K562 (cell line): ENCODE measurements around the gene ADGRA3. TPM values are rescaled to one million over a fixed set of nuclear protein-coding genes. Genes with fewer than 3 reads are reported as not detected.

Source experiments
- ATAC-seq: fragments of 200-7000 bp; cut with Tn5 transposase; 3 replicates; pipeline ENCODE4 v1.9.1; 2020; ENCODE audit warnings: moderate library complexity
- BruUV-seq: library from RNA; stranded (reverse); fragments of 400-500 nt; replicated peaks from 2 replicates; lab custom pipeline; 2021; lab: Mats Ljungman, UMichigan
- CTCF ChIA-PET: fragments of 300-600 bp; formaldehyde crosslinking; extraction: SDS; loops from one replicate; lab custom pipeline; 2021; ENCODE audit warnings: low intra/inter-chr PET ratio; lab: Yijun Ruan, JAX
- POLR2A ChIA-PET: fragments of 300-600, 350-650 bp; sonication (Branson Sonifier 250); formaldehyde crosslinking; extraction: SDS; loops from one replicate; lab custom pipeline; 2021; ENCODE audit warnings: antibody characterized with exemption, inconsistent platforms; lab: Yijun Ruan, JAX
- DNase-seq, 4 experiments: peaks; one replicate each; pipeline versions ENCODE4 v3.0.0 to v3.0.0-alpha.2; 2011 to 2018; ENCODE audit warnings: low spot score in 3 of 4, mixed read lengths in 3 of 4; ENCODE audit errors: extremely low read depth in 1 of 4
- FAIRE-seq: peaks from 2 replicates; lab custom pipeline; 2011; peaks lifted over from hg19 to GRCh38; lab: Jason Lieb, UNC
- H2AFZ ChIP-seq: 2 replicates; pipeline ENCODE4 v1.6.0; 2011; ENCODE audit warnings: low read depth, low read length, control low read depth, inconsistent platforms
- H3K27ac ChIP-seq: fragments of 200-600 bp; 3 replicates; pipeline ENCODE4 v1.8.0; 2011; ENCODE audit warnings: low read depth, mild to moderate bottlenecking, control low read depth, inconsistent platforms, low read length, moderate library complexity, mixed read lengths; ENCODE audit errors: extremely low read depth
- H3K27me3 ChIP-seq, 2 experiments: fragments of 300-600 bp in 1 of 2; 2 replicates in 1 of 2; 3 replicates in 1 of 2; pipeline versions ENCODE4 v1.6.0 to v1.8.0; 2011; ENCODE audit warnings: inconsistent platforms in 2 of 2, low read length in 2 of 2, mild to moderate bottlenecking in 1 of 2, mixed read lengths in 1 of 2, moderate library complexity in 1 of 2; ENCODE audit not compliant: control insufficient read depth in 2 of 2, insufficient read depth in 2 of 2
- H3K36me3 ChIP-seq: fragments of 300-600 bp; 3 replicates; pipeline ENCODE4 v1.8.0; 2011; ENCODE audit warnings: mild to moderate bottlenecking, low read length, inconsistent platforms; ENCODE audit not compliant: control insufficient read depth, insufficient read depth
- H3K4me1 ChIP-seq, 2 experiments: fragments of 200-600 bp in 1 of 2; replicated peaks in 1 of 2; 2 replicates in 1 of 2; 3 replicates in 1 of 2; pipeline versions ENCODE4 v1.5.1 to v1.8.0; 2011; ENCODE audit warnings: inconsistent platforms in 2 of 2, low read length in 2 of 2, mild to moderate bottlenecking in 1 of 2, mixed read lengths in 1 of 2, moderate library complexity in 1 of 2; ENCODE audit not compliant: control insufficient read depth in 2 of 2, insufficient read depth in 2 of 2
- H3K4me2 ChIP-seq: 2 replicates; pipeline ENCODE4 v1.6.1; 2011; ENCODE audit warnings: low read length, control low read depth, inconsistent platforms, mixed read lengths; ENCODE audit not compliant: insufficient read depth
- H3K4me3 ChIP-seq: fragments of 200-600 bp; sonication (generic), shearing (Covaris generic); 2 replicates; pipeline ENCODE4 v1.5.1; 2016; ENCODE audit warnings: control low read depth, inconsistent platforms
- H3K79me2 ChIP-seq: fragments of 200-600 bp; 3 replicates; pipeline ENCODE4 v1.8.0; 2011; ENCODE audit warnings: low read length, inconsistent platforms; ENCODE audit not compliant: control insufficient read depth, insufficient read depth
- H3K9ac ChIP-seq, 2 experiments: 2 replicates each; pipeline versions ENCODE4 v1.6.0 to v1.6.1; 2011; ENCODE audit warnings: low read depth in 2 of 2, low read length in 2 of 2, control low read depth in 1 of 2, inconsistent platforms in 1 of 2, mild to moderate bottlenecking in 1 of 2, mixed read lengths in 1 of 2; ENCODE audit not compliant: insufficient read depth in 1 of 2
- H3K9me1 ChIP-seq: one replicate; pipeline ENCODE4 v1.6.0; 2011; ENCODE audit warnings: inconsistent platforms, mild to moderate bottlenecking, low read length, moderate library complexity; ENCODE audit not compliant: control insufficient read depth, insufficient read depth
- H3K9me3 ChIP-seq: replicated peaks from 2 replicates; pipeline ENCODE4 v1.5.1; 2011; ENCODE audit warnings: low read depth, low read length, inconsistent platforms; ENCODE audit not compliant: control insufficient read depth, insufficient read depth
- H4K20me1 ChIP-seq: replicated peaks from 2 replicates; pipeline ENCODE4 v1.6.1; 2011; ENCODE audit warnings: low read length, inconsistent platforms, mixed read lengths; ENCODE audit not compliant: control insufficient read depth, insufficient read depth
- E2F5 ChIP-seq: sonication (generic); formaldehyde crosslinking; IDR thresholded peaks from 2 replicates; pipeline ENCODE4 v1.8.0; 2022; ENCODE audit warnings: mild to moderate bottlenecking, missing genetic modification reagents
- KAT8 ChIP-seq: fragments of 450-650 bp; IDR thresholded peaks from 2 replicates; pipeline ENCODE4 v1.6.1; 2016; ENCODE audit warnings: low read depth, mild to moderate bottlenecking
- MEF2A ChIP-seq: IDR thresholded peaks from 2 replicates; pipeline ENCODE4 v1.6.1; 2011; ENCODE audit warnings: low read depth, mild to moderate bottlenecking, low read length, moderate library complexity; ENCODE audit not compliant: control insufficient read depth
- NFXL1 ChIP-seq: fragments of 450-650 bp; formaldehyde crosslinking; IDR thresholded peaks from 2 replicates; pipeline ENCODE4 v1.4.0; 2021; ENCODE audit warnings: mild to moderate bottlenecking
- SIN3A ChIP-seq, 2 experiments: fragments of 150-350 bp in 1 of 2; IDR thresholded peaks; 2 replicates each; pipeline ENCODE4 v1.6.1; 2011 to 2016; ENCODE audit warnings: borderline replicate concordance in 2 of 2, low read depth in 2 of 2, low read length in 2 of 2, mild to moderate bottlenecking in 2 of 2, moderate library complexity in 2 of 2; ENCODE audit not compliant: control insufficient read depth in 1 of 2
- SMAD3 ChIP-seq: fragments of 450-650 bp; formaldehyde crosslinking; conservative IDR thresholded peaks from 2 replicates; pipeline ENCODE4 v1.4.0; 2020; ENCODE audit warnings: mild to moderate bottlenecking
- ZEB2 ChIP-seq: fragments of 450-650 bp; IDR thresholded peaks from 2 replicates; pipeline ENCODE4 v1.6.1; 2016
- ZNF239 ChIP-seq: fragments of 250-450 bp; sonication (Bioruptor Pico); IDR thresholded peaks from 2 replicates; pipeline ENCODE4 v1.4.0; 2020; ENCODE audit warnings: mild to moderate bottlenecking
- ZNF41 ChIP-seq: fragments of 250-450 bp; sonication (Bioruptor Pico); conservative IDR thresholded peaks from 2 replicates; pipeline ENCODE4 v1.4.0; 2020; ENCODE audit warnings: mild to moderate bottlenecking
- ZNF436 ChIP-seq: fragments of 250-450, 450-650 bp; sonication (Bioruptor Pico); formaldehyde crosslinking; IDR thresholded peaks from 2 replicates; pipeline ENCODE4 v1.7.0; 2020; ENCODE audit warnings: mild to moderate bottlenecking
- ZNF445 ChIP-seq: fragments of 250-450 bp; sonication (Bioruptor Pico); IDR thresholded peaks from 2 replicates; pipeline ENCODE4 v1.4.0; 2020; ENCODE audit warnings: low read depth, mild to moderate bottlenecking, moderate library complexity
- WGBS: fragments of 100-300 bp; shearing (Covaris generic); methylation state at CpG from one replicate; pipeline ENCODE4 v1.1.6; 2016; ENCODE audit warnings: low coverage, mixed read lengths; ENCODE audit not compliant: insufficient coverage; ENCODE audit errors: missing lambda C conversion rate; 5-methylcytosine and 5-hydroxymethylcytosine counted together
- in situ Hi-C: fragments of 300-500 bp; cut with MboI; formaldehyde crosslinking; loops from 4 replicates; pipeline ENCODE4 v1.15.0; 2018; ENCODE audit warnings: inconsistent platforms, mixed read lengths
- intact Hi-C: fragments of 100-400 bp; cut with micrococcal nuclease; formaldehyde crosslinking; loops from 2 replicates; pipeline ENCODE4 v1.14.2; 2022
- polyA plus RNA-seq, 8 experiments: library from polyadenylated mRNA; depleted of rRNA in 4 of 8; stranded (reverse) in 5 of 8; unstranded in 3 of 8; fragments of >200 nt; fragmentation: Nextera tagmentation in 2 of 8; fragmentation: Illumina TruSeq in 1 of 8; extraction: Ambion mirVana in 2 of 8; extraction: Trizol in 1 of 8; gene quantifications; 2 replicates each; pipeline versions ENCODE4 v1.2.1 to v1.2.3, GENCODE V29; 2011 to 2014; ENCODE audit warnings: inconsistent platforms in 1 of 8, missing spikeins in 1 of 8
- total RNA-seq, 7 experiments: library from RNA; depleted of rRNA in 6 of 7; stranded (reverse); fragments of >200 nt in 6 of 7; fragmentation: Illumina TruSeq in 2 of 7; extraction: Trizol in 2 of 7; gene quantifications; 2 replicates each; pipeline versions ENCODE4 v1.2.1 to v1.2.3, GENCODE V29; 2011 to 2021; ENCODE audit warnings: low replicate concordance in 1 of 7

ADGRA3 gene
- total and polyA plus RNA-seq, 9 of the 15 experiments (the other 6 are each of a cell fraction or from before 2014, with no cell fraction given), result 0.06 to 2.3 (median 0.27) TPM; not detected in 3

GRCh38 chr4:22491939-22492338 lies 23.9 kb downstream of the ADGRA3 start:
- no peak for FAIRE-seq
- ChIA-PET POLR2A (no interaction called here), CTCF (no interaction called here)
- no peaks in the 10 kb centered on the region for H3K79me2 ChIP-seq
- no peak overlapping the region for H2AFZ ChIP-seq
- no peak overlapping the region for H3K4me3 ChIP-seq
- ATAC-seq, result no peak
- H3K27ac ChIP-seq, result no peak overlapping the region
- 2% methylated on average over 6 of the region's 6 CpGs for WGBS
- no peak for DNase-seq
- H3K36me3 ChIP-seq, result no peaks in the 10 kb centered on the region
- TF ChIP-seq E2F5 (CRISPR knock-in tag), result no peak
- no peak for TF ChIP-seq ZNF239
- TF ChIP-seq MEF2A, result no peak
- TF ChIP-seq ZNF436 (CRISPR knock-in tag), result no peak
- no peak for TF ChIP-seq ZNF41 (CRISPR knock-in tag)
- TF ChIP-seq SIN3A (IDR thresholded peaks at IDR 0.05; ENCODE audit: borderline replicate concordance in 2 of 2, control insufficient read depth in 1 of 2, low read depth in 2 of 2, low read length in 2 of 2), result no peak
- TF ChIP-seq NFXL1 (CRISPR knock-in tag), result no peak
- no peak for TF ChIP-seq ZEB2
- no peak for TF ChIP-seq KAT8
- TF ChIP-seq SMAD3 (CRISPR knock-in tag), result no peak
- TF ChIP-seq ZNF445 (CRISPR knock-in tag), result no peak
- H3K9ac ChIP-seq, result no peak overlapping the region
- no peak overlapping the region for H3K4me2 ChIP-seq
- H3K9me1 ChIP-seq, result no peaks in the 10 kb centered on the region
- intact Hi-C loops, result no loop called here
- no peaks in the 10 kb centered on the region for H3K27me3 ChIP-seq
- BruUV-seq, result no TSS peak
- H4K20me1 ChIP-seq, result no peaks in the 10 kb centered on the region
- no peaks in the 10 kb centered on the region for H3K4me1 ChIP-seq
- no peaks in the 10 kb centered on the region for H3K9me3 ChIP-seq
- in situ Hi-C loops, result no loop called here
